ENCODE measurements around the gene NUP210. TPM values are rescaled to one million over a fixed set of nuclear protein-coding genes. Genes with fewer than 3 reads are reported as not detected.
A peak's percentile ranks its signal among the peaks of the same experiment; 100 is the strongest.

NUP210 gene
- polyA plus RNA-seq, 4 donors, result 6.5 to 29.1 (median 24.2) TPM

GRCh38 chr3:13353506-13353905 is 66.6 kb downstream of the NUP210 start:
- DNase-seq (ENCODE audit: low read depth in 4 of 4, low spot score in 3 of 4), result no peak

GRCh38 chr3:13352621-13353131 is 67.4 kb downstream of the NUP210 start:
- DNase-seq (ENCODE audit: low read depth in 4 of 4, low spot score in 3 of 4), result no peak

- DNase-seq (ENCODE audit: low read depth in 4 of 4, low spot score in 3 of 4), result no peak
Measured at GRCh38 chr3:13349823-13350222, 70.3 kb downstream of the NUP210 start.

GRCh38 chr3:13348661-13349396 is 71.3 kb downstream of the NUP210 start:
- peak in 1 of 4 donors; percentile 22 for DNase-seq (ENCODE audit: low read depth in 4 of 4, low spot score in 3 of 4)

- no peak for DNase-seq (ENCODE audit: low read depth in 4 of 4, low spot score in 3 of 4)
Measured at GRCh38 chr3:13348100-13348499, 72.0 kb downstream of the NUP210 start.

GRCh38 chr3:13347390-13347950 is 72.7 kb downstream of the NUP210 start:
- DNase-seq (ENCODE audit: low read depth in 4 of 4, low spot score in 3 of 4), result no peak

GRCh38 chr3:13346481-13347389 is 73.4 kb downstream of the NUP210 start:
- DNase-seq (ENCODE audit: low read depth in 4 of 4, low spot score in 3 of 4), result no peak

- DNase-seq (ENCODE audit: low read depth in 4 of 4, low spot score in 3 of 4), result no peak
Measured at GRCh38 chr3:13345772-13346171, 74.3 kb downstream of the NUP210 start.

- DNase-seq (ENCODE audit: low read depth in 4 of 4, low spot score in 3 of 4), result no peak
Measured at GRCh38 chr3:13345284-13345683, 74.8 kb downstream of the NUP210 start.

GRCh38 chr3:13344663-13345062 is 75.5 kb downstream of the NUP210 start:
- DNase-seq (ENCODE audit: low read depth in 4 of 4, low spot score in 3 of 4), result no peak

- DNase-seq (ENCODE audit: low read depth in 4 of 4, low spot score in 3 of 4), result no peak
Measured at GRCh38 chr3:13343601-13344000, 76.5 kb downstream of the NUP210 start.

- no peak for DNase-seq (ENCODE audit: low read depth in 4 of 4, low spot score in 3 of 4)
Measured at GRCh38 chr3:13341229-13341905, 78.8 kb downstream of the NUP210 start.

GRCh38 chr3:13339833-13340232 is 80.3 kb downstream of the NUP210 start:
- no peak for DNase-seq (ENCODE audit: low read depth in 4 of 4, low spot score in 3 of 4)

- DNase-seq (ENCODE audit: low read depth in 4 of 4, low spot score in 3 of 4), result no peak
Measured at GRCh38 chr3:13338996-13339395, 81.1 kb downstream of the NUP210 start.

GRCh38 chr3:13338231-13338630 is 81.9 kb downstream of the NUP210 start:
- no peak for DNase-seq (ENCODE audit: low read depth in 4 of 4, low spot score in 3 of 4)

- DNase-seq (ENCODE audit: low read depth in 4 of 4, low spot score in 3 of 4), result no peak
Measured at GRCh38 chr3:13336592-13336991, 83.5 kb downstream of the NUP210 start.

GRCh38 chr3:13335503-13335902 is 84.6 kb downstream of the NUP210 start:
- DNase-seq (ENCODE audit: low read depth in 4 of 4, low spot score in 3 of 4), result no peak

- no peak for DNase-seq (ENCODE audit: low read depth in 4 of 4, low spot score in 3 of 4)
Measured at GRCh38 chr3:13335059-13335458, 85.1 kb downstream of the NUP210 start.

- DNase-seq (ENCODE audit: low read depth in 4 of 4, low spot score in 3 of 4), result no peak
Measured at GRCh38 chr3:13333236-13333897, 86.8 kb downstream of the NUP210 start.

- DNase-seq (ENCODE audit: low read depth in 4 of 4, low spot score in 3 of 4), result no peak
Measured at GRCh38 chr3:13332740-13333139, 87.4 kb downstream of the NUP210 start.
